Measurements from ENCODE around the gene ORAI3. TPM values are rescaled to one million over a fixed set of nuclear protein-coding genes. Genes with fewer than 3 reads are reported as not detected.
A peak's percentile ranks its signal among the peaks of the same experiment; 100 is the strongest.

Gene ORAI3
- total and polyA plus RNA-seq, 2 of the 13 experiments (the other 11 are each of a cell fraction or from before 2014, with no cell fraction given), result 11.4 to 32.0 TPM

DNA sequence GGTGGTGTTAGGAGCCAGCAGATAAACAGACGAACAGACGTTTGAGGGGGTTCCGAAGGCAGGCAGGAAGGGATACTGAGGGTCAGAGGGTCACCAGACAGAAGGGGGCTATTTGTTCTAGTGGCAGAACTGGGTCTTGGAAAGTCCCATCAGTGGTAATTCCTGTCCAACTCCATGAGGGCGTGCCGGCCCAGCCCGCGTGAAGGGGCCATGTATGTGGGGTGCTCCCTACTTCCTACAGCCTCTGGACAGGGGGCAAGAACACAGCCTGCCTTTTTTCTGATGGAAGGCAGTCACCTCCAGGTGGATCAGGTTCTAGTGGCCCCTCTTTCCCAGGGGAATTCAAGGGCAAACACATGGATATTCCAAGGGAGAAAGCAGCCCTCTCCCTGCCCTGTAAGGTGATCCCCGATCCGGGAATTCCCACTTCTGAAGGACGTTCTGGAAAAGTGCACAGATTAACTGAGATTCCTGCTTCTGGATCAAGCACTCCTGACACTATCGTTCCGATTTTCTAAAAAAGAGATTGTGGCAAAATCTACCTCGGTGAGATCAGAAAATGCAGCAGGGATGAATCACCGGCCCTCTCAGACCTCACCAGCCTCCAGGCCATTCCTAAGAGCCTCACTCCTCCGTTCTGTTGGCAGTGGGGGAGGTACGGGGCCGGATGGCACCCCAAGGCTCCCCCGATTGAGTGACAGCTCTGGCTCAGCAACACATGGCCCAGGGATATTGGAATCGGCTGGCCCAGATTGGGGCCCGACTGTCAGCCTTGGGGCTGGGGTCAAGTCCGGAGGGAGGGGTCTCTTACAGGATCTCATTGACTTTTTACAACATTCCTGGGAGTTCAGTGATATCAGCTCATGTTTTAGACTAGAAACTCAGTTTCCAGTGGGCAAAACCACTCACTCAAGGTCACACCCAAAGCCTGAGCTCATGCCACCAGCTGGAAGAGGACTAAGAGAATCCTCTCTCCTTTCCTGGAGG lies 49.1 kb downstream of the ORAI3 start (continued):
- TF ChIP-seq ZBTB49 (CRISPR knock-in tag; IDR thresholded peaks at IDR 0.05; ENCODE audit: borderline replicate concordance) (0 out of 2 replicates have a peak, but pooled peaks have one; percentile 25), ZNF24 (IDR thresholded peaks at IDR 0.05) (no peak), NR2F2 (IDR thresholded peaks at IDR 0.05; ENCODE audit: borderline replicate concordance, low read depth) (0 out of 2 replicates have a peak, but pooled peaks have one; percentile 40), SIX1 (CRISPR knock-in tag; IDR thresholded peaks at IDR 0.05; ENCODE audit: borderline replicate concordance) (0 out of 2 replicates have a peak, but pooled peaks have one; percentile 0), ZNF792 (CRISPR knock-in tag; IDR thresholded peaks at IDR 0.05) (0 out of 2 replicates have a peak, but pooled peaks have one; percentile 7), CHD4 (IDR thresholded peaks at IDR 0.05; ENCODE audit: borderline replicate concordance, low read length) (peak; percentile 18; the same call in 1 of the 2 replicates), REPIN1 (CRISPR knock-in tag; IDR thresholded peaks at IDR 0.05; ENCODE audit: borderline replicate concordance, low read depth) (no peak), NFATC3 (CRISPR knock-in tag; IDR thresholded peaks at IDR 0.05) (0 out of 2 replicates have a peak, but pooled peaks have one; percentile 31), IKZF1 (IDR thresholded peaks at IDR 0.05) (no peak), ZFP91 (CRISPR knock-in tag; IDR thresholded peaks at IDR 0.05; ENCODE audit: borderline replicate concordance) (peak; percentile 85; the same call in 1 of the 2 replicates), IRF2 (CRISPR knock-in tag; IDR thresholded peaks at IDR 0.05) (0 out of 2 replicates have a peak, but pooled peaks have one; percentile 5), ZNF770 (CRISPR knock-in tag; IDR thresholded peaks at IDR 0.05) (peak; percentile 31; the same call in 1 of the 2 replicates), BCL6 (CRISPR knock-in tag; IDR thresholded peaks at IDR 0.05) (0 out of 2 replicates have a peak, but pooled peaks have one; percentile 4), ZNF766 (CRISPR knock-in tag; IDR thresholded peaks at IDR 0.05; ENCODE audit: borderline replicate concordance) (0 out of 2 replicates have a peak, but pooled peaks have one; percentile 22), POLR2AphosphoS5 (IDR thresholded peaks at IDR 0.05; ENCODE audit: low read depth, low read length) (no peak; the same call in 1 of the 2 replicates), MZF1 (CRISPR knock-in tag; IDR thresholded peaks at IDR 0.05; ENCODE audit: borderline replicate concordance) (0 out of 2 replicates have a peak, but pooled peaks have one; percentile 54)
